Measurements from ENCODE around the gene PRTG. TPM values are rescaled to one million over a fixed set of nuclear protein-coding genes. Genes with fewer than 3 reads are reported as not detected.

PRTG gene
- polyA plus RNA-seq, 1 of the 3 experiments (the other 2 are of a cell fraction): 3.0 TPM

GRCh38 chr15:55707951-55708350 is 35.0 kb downstream of the PRTG start:
- Histone ChIP-seq H3K9me2 (no peaks in the 10 kb centered on the region; the same call in 1 of the 2 replicates), H2AFZ (ENCODE audit: low read depth) (no peak overlapping the region), H3K4me2 (no peak overlapping the region), H3K36me3 (replicated peaks in 1 of 2; ENCODE audit: control insufficient read depth in 1 of 2, insufficient read depth in 2 of 2, low read length in 1 of 2) (no peaks in the 10 kb centered on the region), H3K27me3 (ENCODE audit: insufficient read depth) (no peaks in the 10 kb centered on the region), H3K4me3 (ENCODE audit: low read depth in 2 of 2, low read length in 1 of 2) (no peak overlapping the region), H3K9me3 (peaks cover 3% of the 10 kb centered on the region; the same call in 1 of the 2 replicates), H3K79me2 (ENCODE audit: insufficient read depth) (no peaks in the 10 kb centered on the region), H4K20me1 (ENCODE audit: insufficient read depth) (no peaks in the 10 kb centered on the region; the same call in 1 of the 2 replicates), H3K9ac (no peak overlapping the region), H3F3A (replicated peaks; ENCODE audit: insufficient read depth) (no peaks in the 10 kb centered on the region), H3K4me1 (ENCODE audit: control insufficient read depth in 1 of 2, insufficient read depth in 2 of 2, low read depth in 1 of 2, low read length in 1 of 2) (peaks cover 0 to 17% of the 10 kb centered on the region in 2 experiments; a peak in 2 of 4 replicates), H3K27ac (ENCODE audit: low read depth in 2 of 2, low read length in 1 of 2) (no peak overlapping the region)
- 91% methylated on average over 4 of the region's 4 CpGs for WGBS (ENCODE audit: low lambda C conversion rate)
- no peak for TF ChIP-seq RFX5 (IDR thresholded peaks at IDR 0.05; ENCODE audit: low read length)
- TF ChIP-seq RCOR1 (IDR thresholded peaks at IDR 0.05; ENCODE audit: low read length): no peak
- no peak for TF ChIP-seq SMC3 (IDR thresholded peaks at IDR 0.05; ENCODE audit: low read depth, low read length)
- TF ChIP-seq NFIC (IDR thresholded peaks at IDR 0.05; ENCODE audit: borderline replicate concordance): no peak
- no peak for TF ChIP-seq ELF1 (IDR thresholded peaks at IDR 0.05)
- no peak for TF ChIP-seq TAF1 (IDR thresholded peaks at IDR 0.05; ENCODE audit: borderline replicate concordance, low read depth, low read length)
- TF ChIP-seq YY1 (IDR thresholded peaks at IDR 0.05; ENCODE audit: low read depth): no peak
- TF ChIP-seq RAD21 (IDR thresholded peaks at IDR 0.05; ENCODE audit: low read length): no peak
- no peak for TF ChIP-seq CTCF (IDR thresholded peaks at IDR 0.05)
- ChIA-PET POLR2A (no interaction called here), CTCF (interaction anchor here (0.8 kb wide), 1 partner anchor 158 kb away, joined by 3 read pairs; no protein-coding TSS in a partner anchor)
- DNase-seq: no peak

- 84% methylated on average over 3 of the region's 3 CpGs for whole genome bisulfite sequencing (ENCODE audit: low lambda C conversion rate)
- Histone ChIP-seq H3K4me1 (ENCODE audit: control insufficient read depth in 1 of 2, insufficient read depth in 2 of 2, low read depth in 1 of 2, low read length in 1 of 2) (peaks cover 0 to 16% of the 10 kb centered on the region in 2 experiments; a peak in 2 of 4 replicates), H3K9me2 (no peaks in the 10 kb centered on the region; the same call in 1 of the 2 replicates), H3F3A (replicated peaks; ENCODE audit: insufficient read depth) (no peaks in the 10 kb centered on the region), H3K27ac (ENCODE audit: low read depth in 2 of 2, low read length in 1 of 2) (no peak overlapping the region), H2AFZ (ENCODE audit: low read depth) (no peak overlapping the region), H3K4me2 (no peak overlapping the region), H3K4me3 (ENCODE audit: low read depth in 2 of 2, low read length in 1 of 2) (no peak overlapping the region), H3K9ac (no peak overlapping the region), H3K9me3 (peaks cover 3% of the 10 kb centered on the region; the same call in 1 of the 2 replicates), H4K20me1 (ENCODE audit: insufficient read depth) (no peaks in the 10 kb centered on the region; the same call in 1 of the 2 replicates), H3K36me3 (replicated peaks in 1 of 2; ENCODE audit: control insufficient read depth in 1 of 2, insufficient read depth in 2 of 2, low read length in 1 of 2) (no peaks in the 10 kb centered on the region), H3K27me3 (ENCODE audit: insufficient read depth) (no peaks in the 10 kb centered on the region), H3K79me2 (ENCODE audit: insufficient read depth) (no peaks in the 10 kb centered on the region)
- ChIA-PET POLR2A (no interaction called here), CTCF (interaction anchor here (0.8 kb wide), 1 partner anchor 158 kb away, joined by 3 read pairs; no protein-coding TSS in a partner anchor)
- no peak for DNase-seq
- TF ChIP-seq TAF1 (IDR thresholded peaks at IDR 0.05; ENCODE audit: borderline replicate concordance, low read depth, low read length) (no peak), PBX3 (IDR thresholded peaks at IDR 0.05) (peak; percentile 45; the same call in 1 of the 2 replicates)
Observed at GRCh38 chr15:55707518-55707917, 35.4 kb downstream of the PRTG start.

Data from SK-N-SH (cell line).